Gastroesophageal sphincter (tissue), 3 donors: ENCODE data around the gene PPP1R3C.

Experiments
- POLR2AphosphoS5 ChIP-seq: sonication (generic); formaldehyde crosslinking; IDR thresholded peaks from one replicate; pipeline ENCODE4 v1.6.1; 2017; ENCODE audit warnings: antibody characterized with exemption
- TF ChIP-seq, protein P1 (sequence below), 4 experiments: fragments of 200-600 bp in 2 of 4; fragments of 450-650 bp in 2 of 4; sonication (generic) in 1 of 4; IDR thresholded peaks; one replicate each; pipeline ENCODE4 v1.5.1; 2017 to 2019; ENCODE audit warnings: antibody characterized with exemption in 4 of 4, mild to moderate bottlenecking in 2 of 4, moderate library complexity in 2 of 4

DNA sequence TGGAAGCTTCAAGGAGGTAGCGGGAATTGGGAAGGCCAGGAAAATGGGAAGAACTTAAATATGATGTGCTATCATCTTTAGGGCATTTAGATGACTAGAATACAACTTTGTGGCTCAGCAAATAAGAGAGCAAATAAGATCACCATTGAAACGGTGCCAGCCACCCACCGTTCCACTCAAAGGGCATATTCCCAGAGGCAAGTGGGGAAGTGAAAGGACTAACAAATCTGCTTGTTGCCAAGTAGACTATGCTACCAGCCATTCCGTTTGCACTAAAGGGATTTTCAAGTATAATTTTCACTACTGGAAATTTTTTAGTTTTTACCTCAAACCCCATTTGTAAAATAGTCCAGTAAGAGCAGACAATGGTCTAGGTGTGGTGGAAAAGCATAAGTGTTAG, 4.0 kb upstream of the PPP1R3C start:
- TF ChIP-seq, protein P1, sequence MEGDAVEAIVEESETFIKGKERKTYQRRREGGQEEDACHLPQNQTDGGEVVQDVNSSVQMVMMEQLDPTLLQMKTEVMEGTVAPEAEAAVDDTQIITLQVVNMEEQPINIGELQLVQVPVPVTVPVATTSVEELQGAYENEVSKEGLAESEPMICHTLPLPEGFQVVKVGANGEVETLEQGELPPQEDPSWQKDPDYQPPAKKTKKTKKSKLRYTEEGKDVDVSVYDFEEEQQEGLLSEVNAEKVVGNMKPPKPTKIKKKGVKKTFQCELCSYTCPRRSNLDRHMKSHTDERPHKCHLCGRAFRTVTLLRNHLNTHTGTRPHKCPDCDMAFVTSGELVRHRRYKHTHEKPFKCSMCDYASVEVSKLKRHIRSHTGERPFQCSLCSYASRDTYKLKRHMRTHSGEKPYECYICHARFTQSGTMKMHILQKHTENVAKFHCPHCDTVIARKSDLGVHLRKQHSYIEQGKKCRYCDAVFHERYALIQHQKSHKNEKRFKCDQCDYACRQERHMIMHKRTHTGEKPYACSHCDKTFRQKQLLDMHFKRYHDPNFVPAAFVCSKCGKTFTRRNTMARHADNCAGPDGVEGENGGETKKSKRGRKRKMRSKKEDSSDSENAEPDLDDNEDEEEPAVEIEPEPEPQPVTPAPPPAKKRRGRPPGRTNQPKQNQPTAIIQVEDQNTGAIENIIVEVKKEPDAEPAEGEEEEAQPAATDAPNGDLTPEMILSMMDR (IDR thresholded peaks at IDR 0.05) = no peak
- TF ChIP-seq POLR2AphosphoS5 = no peak
